ENCODE results near the gene MACROD2.

The MACROD2 gene

DNA sequence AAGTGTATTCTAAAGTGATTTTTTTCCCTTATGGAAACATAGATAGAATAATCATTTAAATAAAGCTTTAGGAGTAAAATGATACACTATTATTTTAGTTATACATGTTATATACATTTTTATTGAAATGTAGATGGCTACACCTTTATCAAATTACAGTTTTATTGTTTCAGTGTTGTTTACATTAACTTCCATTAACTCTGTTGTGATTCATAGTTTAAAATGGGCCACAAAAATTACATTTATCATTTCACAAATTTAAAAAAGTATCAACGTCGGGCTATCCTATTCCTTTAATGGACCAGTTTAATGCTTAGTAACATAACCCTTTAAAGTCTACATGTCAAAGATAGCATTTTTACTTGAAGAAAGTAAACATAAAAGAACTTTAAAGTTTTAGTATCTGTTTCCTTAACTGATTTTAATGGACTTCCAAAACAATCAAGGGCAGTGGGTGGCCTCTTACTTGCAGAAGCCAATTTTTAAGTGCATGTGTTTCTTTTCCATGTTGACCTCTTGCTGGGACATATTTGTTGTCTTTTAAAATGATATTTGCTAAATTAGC is 389.9 kb downstream of the MACROD2 start:
- Histone ChIP-seq H3K36me3 (ENCODE audit: control insufficient read depth, insufficient read depth, low read length) (no peaks in the 10 kb centered on the region), H3K9ac (ENCODE audit: low read depth, low read length) (no peak overlapping the region), H3K9me3 (ENCODE audit: control insufficient read depth, insufficient read depth, low read length) (no peaks in the 10 kb centered on the region), H3K27me3 (ENCODE audit: control insufficient read depth, insufficient read depth, low read length) (no peaks in the 10 kb centered on the region), H3K4me3 (ENCODE audit: low read depth, low read length) (no peak overlapping the region), H3K4me1 (ENCODE audit: control insufficient read depth, insufficient read depth, low read length) (no peaks in the 10 kb centered on the region)

DNA sequence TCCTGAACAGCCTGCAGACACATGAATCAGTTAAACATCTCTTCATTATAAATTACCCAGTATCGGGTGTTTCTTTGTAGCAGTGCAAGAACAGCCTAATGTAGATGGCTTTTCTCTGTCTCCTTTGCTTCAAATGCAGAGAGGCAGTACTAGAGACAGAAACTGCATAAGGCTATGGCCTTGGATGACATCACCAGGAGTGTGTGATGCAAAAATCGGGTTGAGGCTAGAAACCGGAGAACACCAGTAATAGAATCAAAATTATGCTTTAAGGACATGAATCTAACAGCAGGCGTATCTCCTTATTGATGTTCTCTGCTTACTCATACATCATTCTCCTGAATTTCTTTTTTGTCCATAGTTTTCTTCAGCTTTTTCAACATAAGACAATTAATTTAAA is 391.4 kb downstream of the MACROD2 start:
- H3K4me1 ChIP-seq (ENCODE audit: control insufficient read depth, insufficient read depth, low read length): no peaks in the 10 kb centered on the region
- H3K27me3 ChIP-seq (ENCODE audit: control insufficient read depth, insufficient read depth, low read length): no peaks in the 10 kb centered on the region
- H3K36me3 ChIP-seq (ENCODE audit: control insufficient read depth, insufficient read depth, low read length): no peaks in the 10 kb centered on the region
- H3K9me3 ChIP-seq (ENCODE audit: control insufficient read depth, insufficient read depth, low read length): no peaks in the 10 kb centered on the region
- H3K4me3 ChIP-seq (ENCODE audit: low read depth, low read length): no peak overlapping the region
- no peak overlapping the region for H3K9ac ChIP-seq (ENCODE audit: low read depth, low read length)

DNA sequence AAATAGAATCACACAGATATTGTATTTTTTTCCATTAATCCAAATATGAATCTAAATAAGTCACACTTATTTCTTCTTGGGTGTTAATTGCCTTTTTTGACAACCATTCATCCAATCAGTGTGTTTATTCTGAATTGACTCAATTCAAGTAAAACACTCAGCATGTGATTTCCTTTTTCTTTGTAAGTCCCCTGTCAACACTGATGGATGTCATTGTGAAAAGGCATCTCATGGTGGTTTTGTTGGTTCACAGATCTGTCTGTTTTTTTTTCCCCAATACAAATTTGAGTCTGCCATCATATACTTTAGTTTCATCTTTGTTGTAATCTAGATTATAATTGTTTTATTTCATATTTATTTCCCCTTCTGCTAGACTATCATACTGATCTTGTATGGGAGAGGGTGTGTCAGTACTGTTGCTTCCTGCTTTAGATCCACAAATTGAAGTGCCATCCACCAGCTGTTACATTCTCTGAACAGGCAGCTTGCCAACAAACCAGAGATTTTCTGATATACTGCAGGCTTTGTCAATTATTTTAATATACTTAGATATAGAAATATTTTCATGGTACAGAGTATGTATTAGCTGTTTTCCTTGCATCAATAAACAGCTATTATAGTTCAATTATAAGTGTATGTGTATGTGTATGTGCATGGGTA is 406.3 kb downstream of the MACROD2 start:
- Histone ChIP-seq H3K9ac (ENCODE audit: low read depth, low read length) (no peak overlapping the region), H3K27me3 (ENCODE audit: control insufficient read depth, insufficient read depth, low read length) (no peaks in the 10 kb centered on the region), H3K9me3 (ENCODE audit: control insufficient read depth, insufficient read depth, low read length) (no peaks in the 10 kb centered on the region), H3K36me3 (ENCODE audit: control insufficient read depth, insufficient read depth, low read length) (no peaks in the 10 kb centered on the region), H3K4me1 (ENCODE audit: control insufficient read depth, insufficient read depth, low read length) (no peaks in the 10 kb centered on the region), H3K4me3 (ENCODE audit: low read depth, low read length) (no peak overlapping the region)

DNA sequence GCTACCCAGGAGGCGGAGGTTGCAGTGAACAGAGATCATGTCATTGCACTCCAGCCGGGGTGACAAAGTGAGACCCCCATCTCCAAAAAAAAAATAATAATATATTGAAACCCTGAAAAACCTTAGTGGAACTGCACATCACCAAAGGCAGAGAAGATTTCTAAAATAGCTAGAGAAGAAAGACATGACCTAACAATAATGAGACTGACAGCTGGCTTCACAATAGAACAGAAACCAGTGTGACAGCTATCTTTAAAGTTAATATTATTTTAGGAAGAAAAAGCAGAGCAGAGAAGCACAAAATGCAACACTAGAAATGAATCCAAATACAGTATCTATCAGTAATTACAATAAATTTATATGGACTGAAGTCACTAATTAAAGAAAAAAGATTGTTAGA is 409.2 kb downstream of the MACROD2 start:
- no peaks in the 10 kb centered on the region for H3K4me1 ChIP-seq (ENCODE audit: control insufficient read depth, insufficient read depth, low read length)
- no peaks in the 10 kb centered on the region for H3K27me3 ChIP-seq (ENCODE audit: control insufficient read depth, insufficient read depth, low read length)
- H3K9me3 ChIP-seq (ENCODE audit: control insufficient read depth, insufficient read depth, low read length): no peaks in the 10 kb centered on the region
- no peak overlapping the region for H3K9ac ChIP-seq (ENCODE audit: low read depth, low read length)
- H3K36me3 ChIP-seq (ENCODE audit: control insufficient read depth, insufficient read depth, low read length): no peaks in the 10 kb centered on the region
- no peak overlapping the region for H3K4me3 ChIP-seq (ENCODE audit: low read depth, low read length)

DNA sequence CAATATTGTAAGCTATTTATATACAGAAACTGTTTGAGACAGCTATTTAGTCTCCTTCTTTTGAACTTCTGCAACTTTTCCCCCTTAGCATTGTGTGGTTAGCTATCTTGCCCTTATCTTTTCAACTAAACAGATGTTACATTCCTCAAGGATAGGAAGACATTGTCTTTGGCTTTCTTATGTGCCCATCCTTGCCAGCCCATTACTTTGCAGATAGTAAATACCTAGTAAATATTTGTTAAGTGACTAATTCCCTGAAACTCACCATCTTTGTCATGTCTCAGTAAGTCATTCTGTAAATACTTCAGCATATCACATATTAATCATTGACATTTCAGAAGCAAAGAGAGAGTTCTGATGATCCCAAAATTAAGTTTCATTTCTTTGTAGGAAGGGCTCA is 411.2 kb downstream of the MACROD2 start:
- no peak overlapping the region for H3K4me3 ChIP-seq (ENCODE audit: low read depth, low read length)

DNA sequence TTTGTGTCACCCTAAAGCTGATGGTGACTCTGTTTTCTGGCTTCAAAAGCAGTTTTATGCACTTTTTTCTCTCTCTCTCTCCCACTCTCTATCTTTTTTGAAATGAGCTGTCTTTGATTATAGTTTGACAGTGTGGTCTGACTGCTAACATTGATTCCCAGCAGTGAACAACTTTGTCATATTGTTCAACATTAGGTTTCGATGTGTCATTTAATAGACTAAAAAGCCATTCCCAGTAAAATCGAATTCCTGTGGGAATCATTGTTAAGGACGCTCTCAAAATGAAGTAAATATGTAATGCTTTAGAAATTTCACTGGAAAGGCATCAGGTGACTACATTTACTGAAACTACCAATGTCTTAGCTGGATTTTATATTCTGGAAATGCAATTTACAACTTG is 412.0 kb downstream of the MACROD2 start:
- no peak overlapping the region for H3K9ac ChIP-seq (ENCODE audit: low read depth, low read length)
- H3K27me3 ChIP-seq (ENCODE audit: control insufficient read depth, insufficient read depth, low read length): no peaks in the 10 kb centered on the region
- H3K4me1 ChIP-seq (ENCODE audit: control insufficient read depth, insufficient read depth, low read length): no peaks in the 10 kb centered on the region
- no peaks in the 10 kb centered on the region for H3K9me3 ChIP-seq (ENCODE audit: control insufficient read depth, insufficient read depth, low read length)
- no peaks in the 10 kb centered on the region for H3K36me3 ChIP-seq (ENCODE audit: control insufficient read depth, insufficient read depth, low read length)
- no peak overlapping the region for H3K4me3 ChIP-seq (ENCODE audit: low read depth, low read length)

More for the DNA sequence above, 411.2 kb downstream of the MACROD2 start:
- Histone ChIP-seq H3K9me3 (ENCODE audit: control insufficient read depth, insufficient read depth, low read length) (no peaks in the 10 kb centered on the region), H3K4me1 (ENCODE audit: control insufficient read depth, insufficient read depth, low read length) (no peaks in the 10 kb centered on the region), H3K36me3 (ENCODE audit: control insufficient read depth, insufficient read depth, low read length) (no peaks in the 10 kb centered on the region), H3K27me3 (ENCODE audit: control insufficient read depth, insufficient read depth, low read length) (no peaks in the 10 kb centered on the region), H3K9ac (ENCODE audit: low read depth, low read length) (no peak overlapping the region)

DNA sequence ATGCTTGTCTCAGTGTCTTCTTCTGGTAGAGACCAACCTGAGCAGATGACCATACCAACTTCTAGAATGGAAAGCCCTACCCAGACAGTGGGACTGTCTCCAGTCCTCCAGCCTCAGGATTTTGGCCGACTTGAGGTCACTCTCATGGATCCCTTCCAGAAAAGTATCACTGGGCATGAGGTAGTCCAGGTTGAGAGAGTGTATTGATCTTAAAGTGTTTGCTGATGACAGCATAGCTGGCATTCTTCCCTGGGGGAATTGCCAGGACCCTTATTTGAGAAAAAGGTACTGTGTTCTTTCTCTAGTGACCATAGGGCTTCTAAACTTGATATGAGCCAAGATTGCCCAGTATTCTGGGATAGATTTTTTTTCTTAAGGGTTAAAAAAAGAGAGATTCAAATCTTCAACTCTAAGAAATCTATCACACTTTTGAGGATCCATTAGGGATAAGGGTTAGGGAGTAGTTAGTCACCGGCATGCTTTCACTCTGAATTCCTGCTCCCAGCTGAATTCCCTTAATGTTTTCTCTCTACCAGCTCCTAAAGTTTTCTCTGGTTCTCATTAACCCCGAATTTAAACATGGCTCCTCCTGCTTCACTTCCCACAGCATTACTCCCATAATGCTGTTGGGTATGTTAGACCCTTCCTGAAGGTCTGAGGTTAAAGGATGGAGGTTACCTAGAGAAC is 415.7 kb downstream of the MACROD2 start:
- Histone ChIP-seq H3K27me3 (ENCODE audit: control insufficient read depth, insufficient read depth, low read length) (no peaks in the 10 kb centered on the region), H3K36me3 (ENCODE audit: control insufficient read depth, insufficient read depth, low read length) (no peaks in the 10 kb centered on the region), H3K4me3 (ENCODE audit: low read depth, low read length) (no peak overlapping the region), H3K4me1 (ENCODE audit: control insufficient read depth, insufficient read depth, low read length) (peaks cover 7% of the 10 kb centered on the region), H3K9me3 (ENCODE audit: control insufficient read depth, insufficient read depth, low read length) (no peaks in the 10 kb centered on the region), H3K9ac (ENCODE audit: low read depth, low read length) (no peak overlapping the region)

DNA sequence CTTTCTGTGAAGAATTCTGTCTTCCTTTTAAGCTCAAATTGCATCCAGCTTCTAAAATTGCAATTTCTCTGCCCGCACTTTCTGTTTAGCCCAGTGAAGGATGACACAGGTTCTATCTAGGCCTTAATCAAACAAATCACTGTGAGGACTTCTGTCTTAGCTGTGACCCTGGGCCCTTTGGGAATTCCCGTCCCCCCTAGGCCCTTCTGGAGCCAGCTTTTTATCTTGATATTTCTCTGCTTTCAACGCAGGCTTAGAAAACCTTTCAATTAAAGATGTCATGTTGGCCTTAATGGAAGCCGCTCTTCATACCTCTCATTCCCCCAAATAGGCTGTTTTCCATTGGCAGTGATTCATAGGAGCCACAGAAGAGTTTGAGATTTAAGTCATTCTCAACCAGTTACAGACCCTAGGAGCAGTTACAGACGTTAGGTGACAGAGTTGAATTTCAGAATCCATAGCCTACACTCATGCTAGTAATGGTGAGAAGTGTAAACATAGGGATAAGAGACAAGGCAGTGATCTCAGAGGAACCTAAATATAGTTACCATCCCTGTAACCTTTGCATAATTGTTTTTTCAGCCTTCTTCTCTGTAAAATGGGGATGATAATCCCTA is 416.9 kb downstream of the MACROD2 start:
- no peaks in the 10 kb centered on the region for H3K36me3 ChIP-seq (ENCODE audit: control insufficient read depth, insufficient read depth, low read length)
- no peak overlapping the region for H3K4me3 ChIP-seq (ENCODE audit: low read depth, low read length)
- no peaks in the 10 kb centered on the region for H3K9me3 ChIP-seq (ENCODE audit: control insufficient read depth, insufficient read depth, low read length)
- no peaks in the 10 kb centered on the region for H3K27me3 ChIP-seq (ENCODE audit: control insufficient read depth, insufficient read depth, low read length)
- peaks cover 7% of the 10 kb centered on the region for H3K4me1 ChIP-seq (ENCODE audit: control insufficient read depth, insufficient read depth, low read length)
- H3K9ac ChIP-seq (ENCODE audit: low read depth, low read length): no peak overlapping the region

DNA sequence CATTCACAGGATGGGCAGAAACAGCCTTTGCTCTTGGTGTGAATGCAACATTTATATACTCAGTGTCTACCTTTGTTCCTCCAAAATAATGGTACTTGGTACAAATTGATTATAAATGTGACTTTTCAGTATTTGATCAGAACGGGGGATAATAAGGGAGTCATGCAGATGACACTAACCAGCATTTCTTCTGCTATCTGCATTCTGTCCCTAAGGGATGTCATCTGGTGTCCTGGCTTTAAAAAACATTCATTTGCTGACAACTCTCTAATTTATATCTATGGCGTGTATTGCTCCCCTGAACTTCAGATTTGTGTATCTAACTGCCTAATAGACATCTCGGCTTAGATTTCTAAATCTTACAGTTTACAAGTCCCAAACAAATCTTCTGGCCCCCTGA is 418.5 kb downstream of the MACROD2 start:
- H3K9ac ChIP-seq (ENCODE audit: low read depth, low read length): no peak overlapping the region
- no peaks in the 10 kb centered on the region for H3K9me3 ChIP-seq (ENCODE audit: control insufficient read depth, insufficient read depth, low read length)
- H3K36me3 ChIP-seq (ENCODE audit: control insufficient read depth, insufficient read depth, low read length): no peaks in the 10 kb centered on the region
- peaks cover 7% of the 10 kb centered on the region for H3K4me1 ChIP-seq (ENCODE audit: control insufficient read depth, insufficient read depth, low read length)
- H3K27me3 ChIP-seq (ENCODE audit: control insufficient read depth, insufficient read depth, low read length): no peaks in the 10 kb centered on the region
- H3K4me3 ChIP-seq (ENCODE audit: low read depth, low read length): no peak overlapping the region

DNA sequence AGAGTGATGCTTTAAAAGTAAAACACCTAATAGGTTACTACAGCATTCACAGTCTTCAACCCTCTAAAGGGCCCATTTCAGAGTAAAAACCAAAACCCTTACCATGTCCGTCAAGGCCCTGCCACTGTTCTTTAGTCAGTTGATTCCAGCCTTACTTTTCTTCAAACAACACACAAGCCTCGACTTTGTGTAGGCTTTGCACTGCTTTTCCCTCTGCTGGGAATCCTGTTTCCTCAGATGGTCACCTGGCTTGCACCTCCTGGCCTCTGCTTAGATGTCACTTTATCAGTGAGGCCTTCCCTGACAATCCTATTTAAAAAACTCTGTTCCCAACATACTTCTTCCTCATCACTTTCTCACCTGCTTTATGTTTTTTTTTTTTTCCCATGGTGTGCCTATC is 419.2 kb downstream of the MACROD2 start:
- Histone ChIP-seq H3K9me3 (ENCODE audit: control insufficient read depth, insufficient read depth, low read length) (no peaks in the 10 kb centered on the region), H3K4me1 (ENCODE audit: control insufficient read depth, insufficient read depth, low read length) (peaks cover 7% of the 10 kb centered on the region), H3K27me3 (ENCODE audit: control insufficient read depth, insufficient read depth, low read length) (no peaks in the 10 kb centered on the region), H3K9ac (ENCODE audit: low read depth, low read length) (no peak overlapping the region), H3K4me3 (ENCODE audit: low read depth, low read length) (no peak overlapping the region), H3K36me3 (ENCODE audit: control insufficient read depth, insufficient read depth, low read length) (no peaks in the 10 kb centered on the region)

DNA sequence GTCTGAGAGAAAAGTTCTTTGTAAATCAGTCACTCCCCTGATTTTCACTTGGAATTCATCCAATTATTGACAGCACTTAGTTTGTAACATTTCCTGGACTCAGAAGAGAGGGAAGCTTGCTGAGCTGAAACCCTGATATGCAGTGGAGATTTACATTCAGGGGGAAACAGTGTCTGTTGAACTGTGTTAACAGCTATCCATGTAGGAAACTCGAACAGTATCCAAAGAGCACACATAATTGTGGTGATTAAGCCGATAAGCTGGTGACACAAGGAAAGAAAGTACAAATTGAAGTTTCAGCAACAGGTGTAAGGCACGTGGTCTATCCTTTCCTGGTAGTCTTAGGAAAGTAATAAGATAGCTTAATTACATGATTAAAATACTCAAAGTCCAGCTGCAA is 420.2 kb downstream of the MACROD2 start:
- H3K36me3 ChIP-seq (ENCODE audit: control insufficient read depth, insufficient read depth, low read length): no peaks in the 10 kb centered on the region
- no peaks in the 10 kb centered on the region for H3K9me3 ChIP-seq (ENCODE audit: control insufficient read depth, insufficient read depth, low read length)
- no peaks in the 10 kb centered on the region for H3K27me3 ChIP-seq (ENCODE audit: control insufficient read depth, insufficient read depth, low read length)
- H3K4me3 ChIP-seq (ENCODE audit: low read depth, low read length): no peak overlapping the region
- H3K4me1 ChIP-seq (ENCODE audit: control insufficient read depth, insufficient read depth, low read length): peaks cover 7% of the 10 kb centered on the region
- H3K9ac ChIP-seq (ENCODE audit: low read depth, low read length): no peak overlapping the region

DNA sequence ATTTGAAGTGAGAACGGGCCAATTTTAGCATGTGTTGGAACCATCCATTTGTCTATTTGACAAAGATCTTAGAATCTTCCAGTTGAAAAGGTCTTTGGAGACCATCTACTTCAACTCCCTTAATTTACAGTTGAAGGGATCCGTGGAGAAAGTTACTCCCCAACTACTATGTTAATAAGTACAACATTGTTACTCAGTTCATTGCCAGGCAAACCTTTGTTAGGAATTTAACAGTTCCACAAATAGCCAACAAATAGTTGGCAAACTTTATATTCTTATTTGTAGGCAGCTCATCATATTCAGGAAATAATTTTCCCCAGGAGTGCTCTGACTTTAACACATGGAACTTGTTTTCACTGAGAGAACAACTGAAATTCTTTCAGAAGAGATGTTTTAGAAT is 423.1 kb downstream of the MACROD2 start:
- no peak overlapping the region for H3K9ac ChIP-seq (ENCODE audit: low read depth, low read length)
- H3K36me3 ChIP-seq (ENCODE audit: control insufficient read depth, insufficient read depth, low read length): no peaks in the 10 kb centered on the region
- no peaks in the 10 kb centered on the region for H3K27me3 ChIP-seq (ENCODE audit: control insufficient read depth, insufficient read depth, low read length)
- no peaks in the 10 kb centered on the region for H3K9me3 ChIP-seq (ENCODE audit: control insufficient read depth, insufficient read depth, low read length)
- H3K4me3 ChIP-seq (ENCODE audit: low read depth, low read length): no peak overlapping the region
- peaks cover 11% of the 10 kb centered on the region for H3K4me1 ChIP-seq (ENCODE audit: control insufficient read depth, insufficient read depth, low read length)

Measured in iPS-15b (cell line).